OCI-LY1 (cell line): ENCODE data around the gene MCAT.

Source experiments
- EZH2 ChIP-seq: fragments of 200-600 bp; sonication (generic), shearing (Covaris generic); IDR thresholded peaks from 2 replicates; pipeline ENCODE4 v1.8.0; 2017; ENCODE audit warnings: borderline replicate concordance, mixed run types, mild to moderate bottlenecking, antibody characterized with exemption, low read length, moderate library complexity, mixed read lengths
- TF ChIP-seq, protein P1 (sequence below): fragments of 200-600 bp; sonication (generic), shearing (Covaris generic); IDR thresholded peaks from 2 replicates; pipeline ENCODE4 v1.5.1; 2017; ENCODE audit warnings: mild to moderate bottlenecking, antibody characterized with exemption, low read length, moderate library complexity, mixed read lengths

DNA sequence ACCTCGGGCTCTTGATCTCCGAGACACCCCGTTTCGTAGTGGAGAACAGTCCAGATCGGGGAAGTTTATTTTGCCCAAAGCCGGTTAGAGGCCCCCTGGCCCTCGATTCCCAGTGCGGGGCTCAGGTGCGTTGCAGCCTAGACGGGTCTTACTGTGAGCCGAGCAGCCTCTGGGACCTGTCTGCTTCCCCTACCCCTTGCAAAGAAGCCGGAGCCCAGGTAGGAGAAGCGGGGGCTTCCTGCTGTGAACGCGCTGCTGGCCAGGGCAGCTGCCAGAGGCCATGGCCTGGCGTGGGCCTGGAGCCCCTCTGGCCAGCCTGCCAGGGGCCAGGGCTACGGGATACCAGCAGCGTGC is 8.8 kb upstream of the MCAT start:
- TF ChIP-seq, protein P1, sequence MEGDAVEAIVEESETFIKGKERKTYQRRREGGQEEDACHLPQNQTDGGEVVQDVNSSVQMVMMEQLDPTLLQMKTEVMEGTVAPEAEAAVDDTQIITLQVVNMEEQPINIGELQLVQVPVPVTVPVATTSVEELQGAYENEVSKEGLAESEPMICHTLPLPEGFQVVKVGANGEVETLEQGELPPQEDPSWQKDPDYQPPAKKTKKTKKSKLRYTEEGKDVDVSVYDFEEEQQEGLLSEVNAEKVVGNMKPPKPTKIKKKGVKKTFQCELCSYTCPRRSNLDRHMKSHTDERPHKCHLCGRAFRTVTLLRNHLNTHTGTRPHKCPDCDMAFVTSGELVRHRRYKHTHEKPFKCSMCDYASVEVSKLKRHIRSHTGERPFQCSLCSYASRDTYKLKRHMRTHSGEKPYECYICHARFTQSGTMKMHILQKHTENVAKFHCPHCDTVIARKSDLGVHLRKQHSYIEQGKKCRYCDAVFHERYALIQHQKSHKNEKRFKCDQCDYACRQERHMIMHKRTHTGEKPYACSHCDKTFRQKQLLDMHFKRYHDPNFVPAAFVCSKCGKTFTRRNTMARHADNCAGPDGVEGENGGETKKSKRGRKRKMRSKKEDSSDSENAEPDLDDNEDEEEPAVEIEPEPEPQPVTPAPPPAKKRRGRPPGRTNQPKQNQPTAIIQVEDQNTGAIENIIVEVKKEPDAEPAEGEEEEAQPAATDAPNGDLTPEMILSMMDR, result no peak
- no peak for TF ChIP-seq EZH2
